Measurements from ENCODE around the gene CCNI2.

The CCNI2 gene

DNA sequence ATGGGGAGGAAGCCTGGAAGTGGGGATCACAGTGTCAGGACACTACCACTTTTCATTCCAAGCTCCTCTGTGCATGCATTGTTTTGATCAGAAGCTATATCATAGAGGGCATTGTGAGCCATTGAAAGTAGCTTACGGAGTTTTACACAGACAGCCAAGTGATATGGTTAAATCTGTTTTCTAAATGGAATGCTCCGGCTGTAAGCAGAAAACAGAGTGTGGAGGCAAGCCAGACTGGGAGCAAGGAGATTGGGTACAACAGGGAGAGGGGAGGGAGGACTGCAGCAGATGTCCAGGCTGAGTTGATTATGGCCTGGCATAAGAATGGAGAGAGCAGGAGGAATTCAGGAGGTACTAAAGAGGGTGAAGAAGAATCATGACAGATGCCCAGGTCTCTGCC, 50.4 kb downstream of the CCNI2 start:
- TF ChIP-seq, protein P1, sequence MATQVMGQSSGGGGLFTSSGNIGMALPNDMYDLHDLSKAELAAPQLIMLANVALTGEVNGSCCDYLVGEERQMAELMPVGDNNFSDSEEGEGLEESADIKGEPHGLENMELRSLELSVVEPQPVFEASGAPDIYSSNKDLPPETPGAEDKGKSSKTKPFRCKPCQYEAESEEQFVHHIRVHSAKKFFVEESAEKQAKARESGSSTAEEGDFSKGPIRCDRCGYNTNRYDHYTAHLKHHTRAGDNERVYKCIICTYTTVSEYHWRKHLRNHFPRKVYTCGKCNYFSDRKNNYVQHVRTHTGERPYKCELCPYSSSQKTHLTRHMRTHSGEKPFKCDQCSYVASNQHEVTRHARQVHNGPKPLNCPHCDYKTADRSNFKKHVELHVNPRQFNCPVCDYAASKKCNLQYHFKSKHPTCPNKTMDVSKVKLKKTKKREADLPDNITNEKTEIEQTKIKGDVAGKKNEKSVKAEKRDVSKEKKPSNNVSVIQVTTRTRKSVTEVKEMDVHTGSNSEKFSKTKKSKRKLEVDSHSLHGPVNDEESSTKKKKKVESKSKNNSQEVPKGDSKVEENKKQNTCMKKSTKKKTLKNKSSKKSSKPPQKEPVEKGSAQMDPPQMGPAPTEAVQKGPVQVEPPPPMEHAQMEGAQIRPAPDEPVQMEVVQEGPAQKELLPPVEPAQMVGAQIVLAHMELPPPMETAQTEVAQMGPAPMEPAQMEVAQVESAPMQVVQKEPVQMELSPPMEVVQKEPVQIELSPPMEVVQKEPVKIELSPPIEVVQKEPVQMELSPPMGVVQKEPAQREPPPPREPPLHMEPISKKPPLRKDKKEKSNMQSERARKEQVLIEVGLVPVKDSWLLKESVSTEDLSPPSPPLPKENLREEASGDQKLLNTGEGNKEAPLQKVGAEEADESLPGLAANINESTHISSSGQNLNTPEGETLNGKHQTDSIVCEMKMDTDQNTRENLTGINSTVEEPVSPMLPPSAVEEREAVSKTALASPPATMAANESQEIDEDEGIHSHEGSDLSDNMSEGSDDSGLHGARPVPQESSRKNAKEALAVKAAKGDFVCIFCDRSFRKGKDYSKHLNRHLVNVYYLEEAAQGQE (IDR thresholded peaks at IDR 0.05; ENCODE audit: insufficient read depth in 1 of 2, low read depth in 2 of 2, low read length in 2 of 2), result no peak
- TF ChIP-seq POLR2AphosphoS5 (IDR thresholded peaks at IDR 0.05; ENCODE audit: low read depth, low read length) (no peak), FOXP2 (optimal IDR thresholded peaks at IDR 0.05; ENCODE audit: borderline replicate concordance, extremely low read depth, extremely low read length, insufficient read depth) (no peak), TAF1 (IDR thresholded peaks at IDR 0.05; ENCODE audit: borderline replicate concordance, insufficient read depth, low read length) (no peak), SIN3A (IDR thresholded peaks at IDR 0.05; ENCODE audit: borderline replicate concordance, insufficient read depth, low read length) (no peak)

DNA sequence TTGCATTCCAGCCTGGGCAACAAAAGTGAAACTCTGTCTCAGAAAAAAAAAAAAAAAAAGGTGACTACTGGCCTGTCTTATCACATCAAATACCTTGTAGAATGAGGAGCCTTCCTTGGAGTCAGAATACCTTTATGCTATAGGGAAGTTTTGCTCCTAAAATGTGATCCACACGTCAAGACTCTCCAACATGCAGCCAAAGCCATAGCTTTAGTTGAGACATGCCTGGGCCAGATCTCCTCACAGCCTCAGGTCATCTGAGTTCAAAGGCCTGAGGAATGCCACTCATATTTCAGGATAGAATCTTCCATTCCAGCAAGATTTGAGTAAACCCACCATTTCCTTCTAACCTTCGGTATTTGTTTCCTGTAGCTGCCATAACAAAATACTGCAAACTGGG, 52.2 kb downstream of the CCNI2 start:
- TF ChIP-seq POLR2AphosphoS5 (IDR thresholded peaks at IDR 0.05; ENCODE audit: low read depth, low read length) (no peak), FOXP2 (optimal IDR thresholded peaks at IDR 0.05; ENCODE audit: borderline replicate concordance, extremely low read depth, extremely low read length, insufficient read depth) (no peak), TAF1 (IDR thresholded peaks at IDR 0.05; ENCODE audit: borderline replicate concordance, insufficient read depth, low read length) (no peak), SIN3A (IDR thresholded peaks at IDR 0.05; ENCODE audit: borderline replicate concordance, insufficient read depth, low read length) (no peak)
- TF ChIP-seq, protein P1 (IDR thresholded peaks at IDR 0.05; ENCODE audit: insufficient read depth in 1 of 2, low read depth in 2 of 2, low read length in 2 of 2), result no peak

GRCh38 chr5:132800545-132800944, 53.3 kb downstream of the CCNI2 start:
- no peak for TF ChIP-seq SIN3A (IDR thresholded peaks at IDR 0.05; ENCODE audit: borderline replicate concordance, insufficient read depth, low read length)
- no peak for TF ChIP-seq FOXP2 (optimal IDR thresholded peaks at IDR 0.05; ENCODE audit: borderline replicate concordance, extremely low read depth, extremely low read length, insufficient read depth)
- no peak for TF ChIP-seq POLR2AphosphoS5 (IDR thresholded peaks at IDR 0.05; ENCODE audit: low read depth, low read length)
- TF ChIP-seq TAF1 (IDR thresholded peaks at IDR 0.05; ENCODE audit: borderline replicate concordance, insufficient read depth, low read length), result no peak
- TF ChIP-seq, protein P1 (IDR thresholded peaks at IDR 0.05; ENCODE audit: insufficient read depth in 1 of 2, low read depth in 2 of 2, low read length in 2 of 2), result no peak

DNA sequence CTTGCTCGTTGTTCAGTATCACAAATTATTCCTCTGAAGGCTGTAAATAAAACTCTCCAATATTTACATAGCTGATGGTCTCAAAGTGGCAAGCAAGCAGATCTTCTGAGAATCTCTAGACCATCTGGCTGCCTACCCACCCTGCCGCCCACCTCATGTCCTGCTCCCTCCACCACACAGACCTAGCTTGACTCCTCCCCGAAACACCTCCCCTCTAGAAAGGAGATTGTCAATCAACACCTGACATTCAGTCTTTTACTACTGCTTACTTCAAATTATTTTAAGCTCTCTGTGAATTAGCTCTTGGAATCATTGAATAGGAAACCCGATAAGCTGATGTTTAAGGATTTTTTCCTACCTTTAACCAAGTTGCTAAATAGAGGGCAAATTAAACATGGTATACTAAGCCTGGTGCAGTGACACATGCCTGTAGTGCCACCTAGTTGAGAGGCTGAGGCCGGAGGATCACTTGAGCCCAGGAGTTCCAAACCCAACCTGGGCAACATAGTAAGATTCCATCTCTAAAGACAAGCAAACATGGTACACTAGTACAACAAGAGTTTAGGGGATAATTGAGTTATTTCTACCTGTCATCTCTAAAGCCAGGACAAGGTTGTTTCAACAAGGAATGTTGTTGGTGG, 54.9 kb downstream of the CCNI2 start:
- TF ChIP-seq FOXP2 (optimal IDR thresholded peaks at IDR 0.05; ENCODE audit: borderline replicate concordance, extremely low read depth, extremely low read length, insufficient read depth) (no peak), SIN3A (IDR thresholded peaks at IDR 0.05; ENCODE audit: borderline replicate concordance, insufficient read depth, low read length) (no peak), POLR2AphosphoS5 (IDR thresholded peaks at IDR 0.05; ENCODE audit: low read depth, low read length) (no peak), TAF1 (IDR thresholded peaks at IDR 0.05; ENCODE audit: borderline replicate concordance, insufficient read depth, low read length) (no peak)
- TF ChIP-seq, protein P1 (IDR thresholded peaks at IDR 0.05; ENCODE audit: insufficient read depth in 1 of 2, low read depth in 2 of 2, low read length in 2 of 2), result no peak
